HG02884 (cell line): ENCODE measurements around the gene NDRG3.

Source experiments
- ATAC-seq: cut with Tn5 transposase; IDR thresholded peaks from one replicate; pipeline ENCODE4 v1.9.1; 2021; ENCODE audit warnings: mild to moderate bottlenecking, moderate library complexity; ENCODE audit not compliant: unreplicated experiment

Gene NDRG3

GRCh38 chr20:36761125-36761524 is 15.2 kb upstream of the NDRG3 start:
- no peak for ATAC-seq

- ATAC-seq, result no peak
Observed at GRCh38 chr20:36760647-36761046, 14.8 kb upstream of the NDRG3 start.

GRCh38 chr20:36758276-36758675 is 12.4 kb upstream of the NDRG3 start:
- no peak for ATAC-seq

GRCh38 chr20:36756496-36756895 is 10.6 kb upstream of the NDRG3 start:
- ATAC-seq, result no peak

GRCh38 chr20:36754656-36755222 is 8.8 kb upstream of the NDRG3 start:
- ATAC-seq, result no peak

GRCh38 chr20:36752582-36752981 is 6.7 kb upstream of the NDRG3 start:
- ATAC-seq, result no peak

GRCh38 chr20:36745234-36745926 is 510 bp downstream of the NDRG3 start:
- ATAC-seq, result peak; percentile 32

GRCh38 chr20:36744764-36745191 is 1.1 kb downstream of the NDRG3 start:
- ATAC-seq, result no peak

- no peak for ATAC-seq
Observed at GRCh38 chr20:36744243-36744642, 1.6 kb downstream of the NDRG3 start.

- no peak for ATAC-seq
Observed at GRCh38 chr20:36742558-36742957, 3.3 kb downstream of the NDRG3 start.

GRCh38 chr20:36741072-36741471 is 4.8 kb downstream of the NDRG3 start:
- ATAC-seq, result no peak

GRCh38 chr20:36737183-36737499 is 8.7 kb downstream of the NDRG3 start:
- ATAC-seq, result no peak

GRCh38 chr20:36736451-36737182 is 9.3 kb downstream of the NDRG3 start:
- no peak for ATAC-seq

GRCh38 chr20:36732456-36732855 is 13.4 kb downstream of the NDRG3 start:
- ATAC-seq, result no peak

- no peak for ATAC-seq
Observed at GRCh38 chr20:36728986-36729385, 16.9 kb downstream of the NDRG3 start.

GRCh38 chr20:36726168-36726567 is 19.7 kb downstream of the NDRG3 start:
- ATAC-seq, result no peak

GRCh38 chr20:36720510-36720909 is 25.4 kb downstream of the NDRG3 start:
- no peak for ATAC-seq

- no peak for ATAC-seq
Observed at GRCh38 chr20:36717657-36718056, 28.2 kb downstream of the NDRG3 start.

- no peak for ATAC-seq
Observed at GRCh38 chr20:36717021-36717420, 28.9 kb downstream of the NDRG3 start.

GRCh38 chr20:36712775-36713174 is 33.1 kb downstream of the NDRG3 start:
- no peak for ATAC-seq

- no peak for ATAC-seq
Observed at GRCh38 chr20:36709126-36709525, 36.8 kb downstream of the NDRG3 start.

- no peak for ATAC-seq
Observed at GRCh38 chr20:36703530-36703929, 42.4 kb downstream of the NDRG3 start.
